HG02885 (cell line): Measurements from ENCODE around the gene EGFLAM.
"Not testable (repeated sequence)": the region's sequence is repeated elsewhere in the genome, so short reads cannot be mapped to it uniquely, and the experiment has no call there.

ENCODE experiments used
- ATAC-seq: cut with Tn5 transposase; IDR thresholded peaks from one replicate; pipeline ENCODE4 v1.9.1; 2021; ENCODE audit warnings: mild to moderate bottlenecking; ENCODE audit not compliant: unreplicated experiment, poor library complexity

EGFLAM gene

DNA sequence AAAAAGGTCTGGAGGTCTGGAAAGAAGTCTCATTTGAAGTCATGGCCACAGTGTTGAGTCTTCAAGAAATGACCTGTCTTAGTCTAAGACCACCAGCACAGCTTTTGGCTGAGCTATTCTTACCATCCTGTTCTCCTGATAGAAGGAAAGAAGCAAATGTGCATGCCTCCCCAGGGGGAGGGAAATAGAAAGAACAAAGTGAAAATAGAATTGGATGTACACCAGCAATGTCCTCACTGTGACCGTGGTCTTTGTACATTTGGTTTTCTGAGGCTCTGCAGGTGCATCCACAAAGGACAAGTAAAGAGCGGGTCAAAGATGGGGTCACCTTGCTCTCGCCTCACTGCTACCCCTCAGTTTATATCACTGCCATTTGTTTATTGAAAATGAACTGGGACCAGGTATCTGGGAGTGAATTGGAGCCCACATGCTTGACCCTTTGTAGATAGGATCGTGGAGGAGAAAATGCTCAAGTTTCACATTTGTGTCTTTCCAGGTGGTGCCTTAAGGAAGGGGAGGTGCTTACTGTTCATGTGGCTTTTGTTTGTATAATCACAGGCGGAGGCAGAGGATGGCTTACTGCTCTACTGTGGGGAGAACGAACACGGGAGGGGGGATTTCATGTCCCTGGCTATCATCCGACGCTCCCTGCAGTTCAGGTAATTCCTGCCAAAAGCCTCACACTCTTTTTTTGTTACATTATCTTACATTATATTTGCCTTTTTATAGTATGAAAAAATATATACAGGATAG lies 150.3 kb downstream of the EGFLAM start:
- ATAC-seq: no peak

DNA sequence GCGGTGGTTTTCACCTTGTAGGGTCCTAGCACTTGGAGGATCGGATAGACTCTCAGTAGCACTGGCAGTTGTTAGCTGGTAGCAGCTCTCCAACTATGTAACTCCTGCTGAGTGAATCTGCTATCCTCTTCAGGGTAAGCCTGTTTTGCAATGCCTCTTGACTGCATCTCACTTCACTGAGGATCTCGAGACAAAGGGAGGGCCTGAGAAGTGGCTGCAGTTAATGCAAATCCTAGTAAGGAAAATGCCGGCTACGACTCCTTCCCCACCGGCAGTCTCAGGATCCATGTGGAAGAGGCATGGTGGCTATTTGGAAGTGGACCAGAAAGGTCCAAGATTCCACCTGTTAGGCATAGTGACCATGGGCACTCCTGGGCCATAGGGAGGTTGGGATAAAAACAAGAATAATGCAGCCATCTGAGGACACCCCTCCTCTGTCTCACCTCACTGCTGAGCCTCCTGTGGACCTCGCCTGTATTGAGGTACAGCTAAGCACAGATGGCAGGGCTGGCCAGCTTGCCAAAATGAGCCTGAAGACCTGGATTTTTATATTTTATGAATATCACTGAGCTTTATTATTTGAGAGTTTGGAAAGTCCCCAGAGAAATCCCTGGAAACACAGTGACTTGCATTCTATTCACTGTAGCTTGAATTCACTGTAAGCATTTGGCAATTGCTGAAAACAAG lies 152.1 kb downstream of the EGFLAM start:
- ATAC-seq: no peak

DNA sequence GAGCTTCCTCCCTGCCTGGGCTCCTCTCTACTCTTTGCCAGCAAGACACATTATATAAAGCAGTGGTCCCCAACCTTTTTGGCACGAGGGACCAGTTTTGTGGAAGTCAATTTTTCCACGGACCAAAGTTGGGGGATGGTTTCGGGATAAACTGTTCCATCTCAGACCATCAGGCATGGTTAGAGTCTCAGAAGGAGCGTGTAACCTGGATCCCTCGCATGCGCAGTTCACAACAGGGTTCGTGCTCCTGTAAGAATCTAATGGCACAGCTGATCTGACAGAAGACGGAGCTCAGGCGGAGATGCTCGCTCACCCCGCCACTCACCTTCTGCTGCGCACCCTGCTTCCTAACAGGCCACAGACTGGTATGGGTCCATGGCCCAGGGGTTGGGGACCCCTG lies 155.3 kb downstream of the EGFLAM start:
- ATAC-seq: no peak

DNA sequence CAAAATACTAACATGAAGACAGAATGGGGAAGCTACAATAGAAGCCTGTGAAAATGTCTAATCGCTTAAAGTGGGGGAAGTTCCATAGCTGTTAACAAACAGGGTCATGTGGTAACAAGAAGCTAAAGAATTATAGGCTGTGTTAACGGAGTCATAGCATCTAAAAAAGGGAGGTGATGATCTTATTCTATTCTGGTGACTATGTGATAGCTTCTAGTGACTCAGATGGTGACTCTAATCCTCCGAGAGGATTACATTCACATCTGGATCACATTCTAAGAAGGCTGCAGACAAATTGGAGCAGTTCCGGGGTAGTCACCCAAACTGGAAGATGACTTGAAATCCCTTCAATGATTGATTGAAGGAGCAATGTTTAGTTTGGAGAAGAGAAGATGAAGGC lies 156.0 kb downstream of the EGFLAM start:
- ATAC-seq: no peak

DNA sequence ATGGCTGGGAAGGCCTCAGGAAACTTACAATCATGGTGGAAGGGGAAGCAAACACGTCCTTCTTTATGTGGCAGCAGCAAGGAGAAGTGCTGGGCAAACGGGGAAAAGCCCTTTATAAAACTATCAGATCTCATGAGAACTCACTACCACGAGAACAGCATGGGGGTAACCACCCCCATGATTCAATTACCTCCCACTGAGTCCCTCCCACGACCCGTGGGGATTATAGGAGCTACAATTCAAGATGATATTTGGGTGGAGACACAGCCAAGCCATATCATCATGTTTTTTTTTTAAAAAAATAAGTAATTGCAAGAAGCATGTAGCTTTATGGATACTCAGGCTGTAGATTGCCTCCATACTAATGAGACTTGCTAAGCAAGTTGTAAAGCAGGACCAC lies 157.4 kb downstream of the EGFLAM start:
- not testable (repeated sequence) for ATAC-seq

DNA sequence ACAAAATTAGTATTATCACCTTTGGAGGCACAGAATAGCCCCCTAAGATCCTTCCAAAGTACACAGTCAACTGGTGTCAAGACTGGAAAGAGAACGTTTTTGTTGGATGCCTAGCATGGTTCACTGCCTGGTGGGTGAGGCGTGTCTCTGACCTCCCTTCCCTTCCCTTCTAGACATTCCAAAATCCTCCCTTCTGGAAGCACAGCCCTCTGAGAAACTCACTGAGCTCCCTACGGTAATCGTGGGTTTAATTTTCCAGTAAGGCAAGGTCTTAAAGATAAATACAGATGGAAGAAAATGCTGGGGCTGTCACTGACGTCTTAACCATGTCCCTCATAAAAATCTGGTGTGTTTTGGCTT lies 159.3 kb downstream of the EGFLAM start:
- no peak for ATAC-seq

DNA sequence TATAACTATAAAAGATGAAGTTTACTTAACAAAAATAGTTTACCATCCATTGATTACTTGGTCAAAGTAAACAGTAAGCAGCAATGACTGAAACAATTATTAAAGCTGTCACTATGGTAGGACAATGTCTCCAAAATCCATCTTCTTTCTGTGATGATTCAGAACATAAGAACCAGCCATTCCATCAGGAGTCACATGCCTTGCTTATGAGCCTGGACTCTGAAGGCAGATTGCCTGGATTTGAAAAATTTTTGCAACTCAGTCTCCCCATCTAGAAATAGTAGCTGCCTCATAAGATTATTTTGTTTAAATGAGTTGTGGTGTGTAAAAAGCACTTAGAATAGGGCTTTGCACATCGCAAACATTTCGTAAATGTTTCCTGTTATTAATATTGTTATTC lies 161.9 kb downstream of the EGFLAM start:
- ATAC-seq: no peak

DNA sequence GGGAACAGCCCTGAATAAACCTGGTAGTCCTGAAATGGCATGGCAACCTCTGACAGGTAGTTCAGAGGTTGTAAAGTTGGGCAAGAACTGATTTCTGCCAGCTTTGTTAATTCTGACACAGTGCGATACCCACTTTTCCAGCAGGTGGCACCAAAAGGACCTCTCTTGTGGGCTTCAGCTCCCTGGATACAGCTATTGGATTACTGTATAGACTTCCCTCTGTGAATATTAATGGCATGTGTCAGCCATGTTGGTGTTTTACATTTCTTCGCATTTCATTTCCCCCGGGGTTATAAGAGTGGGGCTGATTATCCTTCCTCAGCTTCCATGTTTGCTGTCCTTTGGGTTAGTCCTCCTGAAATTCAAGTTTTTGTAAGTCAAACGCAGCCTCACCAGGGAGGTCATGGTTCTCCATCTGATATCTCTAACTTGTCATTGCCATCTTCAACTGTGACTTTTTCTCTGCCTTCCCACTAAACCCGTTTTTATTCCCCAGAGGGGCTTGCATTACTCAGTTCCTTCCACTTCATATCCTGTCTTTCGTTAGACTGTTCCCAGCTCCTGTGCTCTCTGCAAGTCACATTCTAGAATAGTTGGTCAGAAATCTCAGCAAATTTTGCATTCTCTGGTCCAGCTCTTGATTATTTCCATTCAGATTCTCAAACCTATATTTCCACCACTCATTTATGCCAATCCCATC lies 162.5 kb downstream of the EGFLAM start:
- peak; percentile 75 for ATAC-seq

DNA sequence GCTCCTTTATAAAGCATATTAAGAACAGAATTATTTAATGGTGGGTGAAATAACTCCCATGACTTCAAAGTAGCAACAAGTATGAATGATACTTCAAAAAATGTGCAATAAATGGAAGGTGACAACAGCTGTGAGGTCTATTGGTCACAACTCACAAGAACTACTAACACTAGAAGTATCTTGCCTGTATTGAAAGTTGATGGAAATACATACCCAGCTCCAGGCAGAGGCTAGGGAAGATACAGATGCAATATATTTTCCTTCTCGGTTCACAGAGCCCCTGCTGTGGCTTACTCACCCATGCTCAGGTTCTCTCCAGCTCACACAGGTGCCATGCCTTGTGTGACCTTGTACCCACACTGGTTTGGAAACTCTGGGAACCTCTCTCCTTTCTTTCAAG lies 164.3 kb downstream of the EGFLAM start:
- no peak for ATAC-seq

DNA sequence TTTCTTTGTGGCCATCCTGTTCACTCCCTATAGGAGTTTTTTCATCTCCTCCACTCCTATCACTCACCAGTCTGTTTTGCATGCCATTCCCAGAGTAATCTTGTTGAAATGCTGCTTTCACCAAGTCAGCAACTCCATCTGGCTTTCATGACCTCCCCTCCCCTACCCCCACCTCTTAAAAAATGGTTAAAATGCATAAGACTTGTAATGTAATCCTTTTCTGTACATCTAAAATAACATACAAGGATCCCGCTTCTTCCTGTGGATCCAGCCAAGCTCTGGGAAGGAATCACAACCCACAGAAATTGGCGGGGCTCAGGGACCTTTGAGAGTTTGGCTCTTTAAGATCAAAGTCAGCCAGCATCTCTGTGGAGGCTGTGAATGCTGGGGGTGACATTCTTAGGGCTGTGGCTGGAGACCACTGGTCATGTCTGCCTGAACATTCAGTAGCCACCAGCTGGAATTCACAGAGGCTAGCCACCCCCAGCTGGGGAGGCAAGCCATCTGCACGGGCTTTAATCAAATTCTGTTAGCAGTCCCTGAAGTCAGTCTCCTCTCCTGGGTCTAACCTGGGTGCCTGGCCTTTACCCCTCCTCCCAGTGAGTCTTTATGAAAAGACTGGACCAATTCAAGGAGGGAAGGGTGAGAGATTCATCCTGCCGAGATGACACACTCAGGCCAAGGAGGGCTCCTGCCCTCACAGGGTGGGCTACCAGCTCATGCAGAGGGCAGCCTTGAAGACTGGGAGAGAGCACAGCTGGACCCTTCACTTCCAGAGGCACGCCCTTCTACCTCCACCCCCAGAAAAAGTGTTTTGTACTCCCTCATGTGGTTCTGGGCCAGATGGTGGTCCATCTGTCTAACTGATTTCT lies 165.2 kb downstream of the EGFLAM start:
- ATAC-seq: no peak

DNA sequence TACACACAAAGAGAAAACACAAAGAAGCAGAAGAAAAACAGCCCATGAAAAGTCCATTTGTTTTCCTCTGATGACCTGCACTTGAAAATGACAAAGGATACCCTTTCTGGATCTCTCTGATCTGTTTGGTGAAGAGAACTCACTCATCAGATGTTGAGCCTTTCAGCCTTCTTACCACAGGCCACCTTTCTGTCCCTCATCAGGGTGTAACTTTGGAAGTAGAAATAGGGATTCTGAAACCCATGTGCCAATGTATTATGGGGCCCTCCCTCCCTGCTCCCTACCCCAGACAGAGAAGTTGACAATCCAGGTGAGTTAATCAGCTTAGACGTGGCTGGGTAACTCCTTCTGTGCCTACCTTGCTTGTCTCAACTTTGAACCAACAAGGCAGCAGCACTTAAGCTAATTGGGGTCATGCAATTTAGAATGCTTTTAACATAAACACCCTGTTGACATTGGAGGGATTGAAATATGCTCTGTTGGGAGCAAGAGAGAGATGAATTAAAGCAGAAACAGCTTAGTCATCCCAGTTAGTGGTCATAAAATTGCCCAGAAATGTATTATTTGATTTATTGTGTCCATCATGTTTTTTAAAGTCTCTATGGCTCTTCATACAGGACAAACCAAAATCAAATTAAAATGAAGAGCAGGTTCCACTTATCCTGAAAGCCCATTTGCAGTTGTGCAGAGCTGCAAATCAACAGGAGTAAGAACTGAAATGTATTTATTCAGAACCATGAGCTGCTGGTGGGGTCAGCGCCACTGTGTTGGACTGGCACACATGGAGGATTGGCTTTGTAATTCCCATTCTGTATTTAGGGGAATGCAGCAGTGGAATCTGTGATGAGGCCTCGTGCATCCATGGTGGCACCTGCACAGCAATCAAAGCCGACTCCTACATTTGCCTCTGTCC lies 166.0 kb downstream of the EGFLAM start:
- no peak for ATAC-seq

DNA sequence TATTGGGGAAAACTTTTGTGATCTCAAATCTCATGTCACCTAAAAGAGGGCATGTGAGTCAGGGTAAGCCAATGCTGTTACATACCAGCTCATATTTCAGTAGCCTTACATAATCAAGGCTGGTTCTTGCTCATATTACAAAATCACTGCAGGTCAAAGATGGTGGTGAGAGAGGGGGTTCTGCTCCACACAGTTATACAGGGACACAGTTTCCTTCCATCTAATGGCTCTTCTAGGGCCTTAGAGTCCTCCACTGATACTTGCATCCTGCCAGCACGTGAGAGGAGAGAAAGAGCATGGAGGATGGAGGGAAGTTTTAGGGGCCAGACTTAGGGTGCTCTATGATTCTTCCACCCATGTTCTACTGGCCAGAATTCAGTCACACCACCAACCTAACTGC lies 168.1 kb downstream of the EGFLAM start:
- ATAC-seq: no peak

DNA sequence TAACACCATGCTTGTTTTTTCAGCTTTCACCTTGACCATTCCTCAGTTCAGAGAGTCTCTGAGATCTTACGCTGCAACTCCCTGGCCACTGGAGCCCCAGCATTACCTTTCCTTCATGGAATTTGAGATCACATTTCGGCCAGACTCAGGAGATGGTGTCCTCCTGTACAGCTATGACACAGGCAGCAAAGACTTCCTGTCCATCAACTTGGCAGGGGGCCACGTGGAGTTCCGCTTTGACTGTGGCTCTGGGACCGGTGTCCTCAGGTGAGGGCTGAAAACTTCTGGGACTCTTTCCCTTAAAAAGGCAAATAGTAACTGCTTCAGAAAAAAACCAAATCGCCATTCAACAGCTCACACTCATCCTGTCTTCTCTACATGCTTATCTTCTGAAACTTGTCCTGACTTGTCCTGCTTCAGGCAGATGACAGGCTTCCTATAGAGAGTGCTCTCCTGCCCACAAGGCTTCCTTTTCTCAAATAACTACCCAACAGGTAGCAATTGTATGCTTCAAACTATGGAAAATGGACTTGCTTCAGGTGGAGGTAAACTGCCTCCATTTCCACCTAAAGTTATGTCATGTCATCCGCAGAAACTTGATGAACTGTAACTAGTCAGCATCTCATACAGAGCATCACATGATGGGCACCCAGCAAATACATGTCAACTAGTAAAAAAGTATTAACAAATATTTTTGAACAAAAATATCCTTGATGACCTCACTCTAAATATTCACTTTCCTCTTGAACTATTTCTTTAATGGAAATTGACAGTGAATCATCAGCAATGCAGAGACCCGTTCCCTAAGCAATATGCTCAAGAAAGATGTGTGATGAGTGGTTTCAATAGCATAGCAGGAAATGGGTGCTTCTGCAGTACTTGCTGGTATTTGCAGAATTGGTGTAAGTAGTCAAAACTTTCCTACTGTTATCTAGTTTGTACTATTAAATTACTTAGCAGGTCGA lies 168.9 kb downstream of the EGFLAM start:
- ATAC-seq: no peak

DNA sequence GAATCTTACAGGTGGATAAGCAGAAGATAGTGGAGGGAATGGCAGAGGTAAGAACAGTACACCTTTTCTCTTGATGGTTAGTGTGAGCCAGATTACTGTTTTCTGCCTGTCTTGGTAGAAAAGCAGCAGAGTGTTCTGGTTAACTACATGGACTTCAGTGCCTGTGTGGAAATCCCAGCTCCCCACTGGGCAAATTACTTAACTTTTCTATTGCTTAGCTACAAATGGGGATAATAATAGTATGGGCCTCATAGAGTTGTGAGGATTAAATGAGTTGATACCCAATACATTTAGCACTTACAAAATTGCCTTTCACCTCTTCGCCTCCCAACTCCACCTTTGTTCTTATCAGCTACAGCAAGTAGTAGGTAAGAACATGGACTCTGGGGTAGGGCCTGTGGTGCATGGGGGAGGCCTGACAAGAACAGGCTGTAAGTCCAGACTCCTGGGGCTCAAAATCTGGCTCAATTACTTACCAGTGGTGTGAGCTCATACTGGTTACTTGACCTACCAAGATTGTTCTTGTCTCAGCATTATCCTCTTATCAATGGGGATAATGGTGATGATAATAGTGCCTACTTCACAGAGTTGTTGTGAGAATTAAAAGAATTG lies 173.0 kb downstream of the EGFLAM start:
- ATAC-seq: no peak

DNA sequence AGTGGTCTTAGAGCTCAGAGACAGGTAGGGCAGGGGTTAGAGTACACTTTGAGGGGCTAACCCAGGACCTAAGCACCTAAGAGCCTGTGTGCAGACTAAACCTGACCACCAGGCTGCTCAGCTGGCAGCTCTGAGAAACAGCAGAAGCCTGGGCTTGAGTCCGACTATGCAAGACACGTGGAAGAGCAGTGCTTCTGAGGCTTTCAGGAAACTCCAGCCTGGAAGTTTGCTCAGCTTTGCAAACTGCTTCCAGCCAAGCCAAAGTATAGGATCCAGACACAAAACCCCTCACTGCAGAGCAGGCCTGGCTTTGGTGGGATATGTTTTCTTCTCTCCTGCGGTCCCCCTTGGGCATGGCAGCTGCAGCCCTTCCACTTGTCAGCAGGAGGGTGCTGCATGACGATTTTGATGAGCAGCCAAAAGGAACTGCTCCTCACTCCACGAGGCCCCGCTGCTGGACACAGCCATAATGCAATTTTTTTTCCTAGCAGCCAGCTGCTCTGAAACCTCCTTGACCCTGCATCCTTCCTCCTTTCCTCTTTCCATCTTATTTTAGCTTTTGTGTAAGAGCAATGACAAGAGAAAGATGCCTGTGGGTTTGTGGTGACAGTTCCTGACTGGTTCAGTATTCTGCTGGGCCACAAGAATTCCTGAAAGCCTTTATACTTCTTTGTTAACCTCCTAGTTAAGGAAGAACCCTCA lies 175.0 kb downstream of the EGFLAM start:
- ATAC-seq: no peak

DNA sequence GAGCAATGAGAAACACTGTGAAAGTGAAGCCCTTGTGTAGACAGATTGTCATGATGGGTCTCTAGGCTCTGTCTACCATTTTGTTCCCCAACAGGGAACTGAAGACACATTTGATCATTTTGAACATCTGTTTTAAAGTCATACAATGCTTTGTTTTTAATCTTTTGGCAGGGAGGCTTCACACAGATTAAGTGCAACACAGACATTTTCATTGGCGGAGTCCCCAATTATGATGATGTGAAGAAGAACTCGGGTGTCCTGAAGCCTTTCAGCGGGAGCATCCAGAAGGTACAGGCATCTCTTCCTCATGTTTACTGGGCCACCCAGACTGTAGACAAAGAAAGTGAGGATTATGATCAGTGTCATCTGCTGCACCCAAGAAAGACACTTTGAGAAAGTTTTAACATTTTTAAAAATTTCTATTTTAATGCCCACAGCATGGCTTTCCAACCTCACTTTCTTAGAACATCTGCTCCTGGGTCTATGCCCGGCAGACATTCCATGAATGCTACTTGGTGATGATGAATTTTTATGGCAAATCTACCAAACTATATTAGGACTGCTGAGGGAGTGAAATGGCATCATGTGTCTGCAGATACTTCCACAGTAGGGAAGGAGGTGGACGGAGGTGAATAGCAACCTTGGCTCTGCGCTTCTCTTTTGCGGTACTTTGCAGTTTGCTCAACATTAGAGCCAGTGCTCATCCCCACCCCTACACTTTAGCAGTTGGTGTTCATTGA lies 176.8 kb downstream of the EGFLAM start:
- no peak for ATAC-seq

DNA sequence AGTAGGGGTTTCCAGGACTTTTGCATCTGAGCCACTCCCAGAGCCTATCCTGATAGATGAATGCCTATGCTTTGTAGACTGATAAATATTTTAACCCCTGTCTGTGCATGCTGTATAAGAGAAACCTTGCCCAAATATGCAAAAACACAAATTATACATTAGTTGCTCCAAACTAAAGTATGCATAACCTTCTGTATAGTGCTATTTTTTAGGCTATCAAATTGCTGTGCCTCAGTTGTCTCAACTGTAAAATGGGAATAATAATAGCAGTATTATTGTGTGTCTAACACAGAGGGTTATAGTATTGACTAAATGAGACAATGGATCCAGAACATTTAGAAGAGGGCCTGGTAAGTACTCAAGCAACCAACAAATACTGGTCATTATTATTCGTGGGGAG lies 180.4 kb downstream of the EGFLAM start:
- no peak for ATAC-seq
